HG02870 (cell line): ENCODE results near the gene ADPRHL1.

Experiments
- ATAC-seq: cut with Tn5 transposase; IDR thresholded peaks from one replicate; pipeline ENCODE4 v1.9.1; 2021; ENCODE audit warnings: mild to moderate bottlenecking, moderate library complexity; ENCODE audit not compliant: unreplicated experiment

Gene ADPRHL1

GRCh38 chr13:113452942-113453901, at the start of gene ADPRHL1:
TSS of gene ADPRHL1 (minus strand) at chr13:113453488. CDS start at chr13:113453437, 51 bp downstream.
- no peak for ATAC-seq

DNA sequence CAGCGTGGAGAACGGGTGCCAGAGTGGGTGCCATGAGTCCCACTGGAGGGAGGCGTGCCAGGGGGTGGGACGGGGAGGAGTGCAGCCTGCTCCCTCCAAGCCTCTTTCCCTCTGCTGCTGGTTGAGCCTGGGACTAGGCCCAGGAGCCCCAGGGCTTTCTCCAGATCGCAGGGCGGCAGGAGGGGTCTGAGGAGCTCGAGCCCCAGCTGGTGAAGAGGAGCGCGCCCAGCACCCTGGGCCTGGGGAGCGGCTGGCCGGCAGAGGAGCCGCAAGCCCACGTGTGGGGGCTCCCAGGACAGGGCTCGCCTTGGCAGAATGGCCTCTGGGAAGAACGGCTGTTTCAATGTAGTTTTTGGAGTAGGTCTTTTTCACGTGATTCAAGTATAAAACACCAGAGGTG, 49.4 kb upstream of the ADPRHL1 start:
- ATAC-seq: no peak

- ATAC-seq: no peak
Measured at GRCh38 chr13:113500530-113501265, 47.4 kb upstream of the ADPRHL1 start.

DNA sequence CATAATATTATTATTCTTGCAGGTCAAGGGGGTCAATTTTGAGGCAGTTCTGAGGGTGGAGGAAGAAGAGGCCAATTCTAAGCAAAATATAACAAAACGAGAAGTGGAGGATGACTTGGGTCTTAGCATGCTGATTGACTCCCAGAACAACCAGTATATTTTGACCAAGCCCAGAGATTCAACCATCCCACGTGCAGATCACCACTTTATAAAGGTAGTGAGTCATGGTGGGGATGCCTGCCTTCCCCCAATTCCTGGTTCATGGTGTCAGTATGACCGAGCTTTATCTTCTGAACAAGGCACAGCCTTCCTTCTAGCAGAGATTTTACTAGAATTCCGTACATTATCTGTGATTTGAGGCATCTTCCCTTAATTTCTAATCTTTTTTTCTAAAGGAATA, 46.6 kb upstream of the ADPRHL1 start:
- ATAC-seq: no peak

DNA sequence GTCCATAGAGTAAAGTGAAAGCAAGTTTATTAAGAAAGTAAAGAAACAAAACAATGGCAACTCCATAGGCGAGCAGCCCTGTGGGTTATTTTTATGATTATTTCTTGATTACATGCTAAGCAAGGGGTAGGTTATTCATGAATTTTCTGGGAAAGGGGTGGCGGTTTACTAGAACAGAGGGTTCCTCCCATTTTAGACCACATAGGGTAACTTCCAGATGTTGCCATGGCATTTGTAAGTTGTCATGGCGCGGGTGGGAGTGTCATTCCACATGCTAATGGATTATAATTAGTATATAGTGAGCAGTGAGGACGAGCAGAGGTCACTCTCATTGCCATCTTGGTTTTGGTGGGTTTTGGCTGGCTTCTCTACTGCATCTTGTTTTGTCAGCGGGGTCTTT, 45.6 kb upstream of the ADPRHL1 start:
- ATAC-seq: no peak

DNA sequence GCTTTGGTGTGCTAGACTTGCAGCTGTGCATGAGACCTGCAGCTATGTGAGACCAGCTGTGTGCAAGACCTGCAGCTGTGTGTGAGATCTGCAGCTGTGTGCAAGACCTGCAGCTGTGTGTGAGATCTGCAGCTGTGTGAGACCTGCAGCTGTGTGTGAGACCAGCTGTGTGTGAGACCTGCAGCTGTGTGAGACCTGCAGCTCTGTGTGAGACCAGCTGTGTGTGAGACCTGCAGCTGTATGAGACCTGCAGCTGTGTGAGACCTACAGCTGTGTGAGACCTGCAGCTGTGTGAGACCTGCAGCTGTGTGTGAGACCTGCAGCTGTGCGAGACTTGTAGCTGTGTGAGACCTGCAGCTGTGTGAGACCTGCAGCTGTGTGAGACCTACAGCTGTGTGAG, 43.9 kb upstream of the ADPRHL1 start:
- ATAC-seq: no peak

DNA sequence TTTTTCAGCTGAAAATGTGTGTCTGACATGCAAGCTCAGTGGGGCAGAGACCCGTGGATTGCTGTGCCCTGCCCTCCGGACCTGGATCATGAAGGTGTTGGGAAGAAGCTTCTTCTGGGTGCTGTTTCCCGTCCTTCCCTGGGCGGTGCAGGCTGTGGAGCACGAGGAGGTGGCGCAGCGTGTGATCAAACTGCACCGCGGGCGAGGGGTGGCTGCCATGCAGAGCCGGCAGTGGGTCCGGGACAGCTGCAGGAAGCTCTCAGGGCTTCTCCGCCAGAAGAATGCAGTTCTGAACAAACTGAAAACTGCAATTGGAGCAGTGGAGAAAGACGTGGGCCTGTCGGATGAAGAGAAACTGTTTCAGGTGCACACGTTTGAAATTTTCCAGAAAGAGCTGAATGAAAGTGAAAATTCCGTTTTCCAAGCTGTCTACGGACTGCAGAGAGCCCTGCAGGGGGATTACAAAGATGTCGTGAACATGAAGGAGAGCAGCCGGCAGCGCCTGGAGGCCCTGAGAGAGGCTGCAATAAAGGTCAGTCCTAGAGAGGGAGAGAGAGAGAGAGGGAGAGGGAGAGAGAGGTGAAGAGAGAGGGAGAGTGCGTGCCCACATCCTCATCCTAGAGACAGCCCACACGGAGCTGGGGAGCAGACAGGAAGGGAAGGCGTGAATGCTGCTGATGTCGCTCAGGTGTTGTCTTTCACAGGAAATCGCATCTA, 42.4 kb upstream of the ADPRHL1 start:
- no peak for ATAC-seq

DNA sequence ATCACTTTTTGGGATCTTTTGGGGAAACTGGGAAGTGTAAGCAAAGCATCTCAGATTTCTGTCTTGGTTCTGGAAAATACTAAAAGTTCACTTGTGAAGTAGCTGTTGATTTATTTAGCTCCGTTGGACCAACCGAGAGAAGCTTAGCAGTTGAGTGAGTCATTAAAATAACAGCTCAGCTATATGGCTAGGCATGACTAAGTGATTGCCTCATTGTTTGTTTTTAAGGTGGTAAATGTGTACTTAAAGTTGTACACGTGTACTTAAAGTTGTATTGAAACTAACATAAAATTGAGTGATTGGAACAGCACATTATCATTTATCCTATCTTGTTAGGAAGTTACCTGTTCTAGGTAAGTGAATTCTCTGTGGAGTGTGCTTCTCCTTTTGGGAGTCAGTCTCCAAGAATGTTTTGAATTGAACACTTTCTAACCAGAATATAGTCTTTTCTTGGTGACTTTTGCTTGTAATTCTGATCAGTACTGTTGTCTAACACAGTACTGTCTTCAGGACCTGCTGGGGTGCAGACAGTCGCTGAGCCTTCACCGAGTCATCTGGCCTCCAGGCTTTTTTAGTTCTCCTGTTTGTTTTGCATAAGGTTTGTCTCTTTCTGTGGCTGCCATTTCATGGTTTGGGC, 40.1 kb upstream of the ADPRHL1 start:
- ATAC-seq: peak; percentile 17

- no peak for ATAC-seq
Measured at GRCh38 chr13:113491982-113492381, 38.7 kb upstream of the ADPRHL1 start.

DNA sequence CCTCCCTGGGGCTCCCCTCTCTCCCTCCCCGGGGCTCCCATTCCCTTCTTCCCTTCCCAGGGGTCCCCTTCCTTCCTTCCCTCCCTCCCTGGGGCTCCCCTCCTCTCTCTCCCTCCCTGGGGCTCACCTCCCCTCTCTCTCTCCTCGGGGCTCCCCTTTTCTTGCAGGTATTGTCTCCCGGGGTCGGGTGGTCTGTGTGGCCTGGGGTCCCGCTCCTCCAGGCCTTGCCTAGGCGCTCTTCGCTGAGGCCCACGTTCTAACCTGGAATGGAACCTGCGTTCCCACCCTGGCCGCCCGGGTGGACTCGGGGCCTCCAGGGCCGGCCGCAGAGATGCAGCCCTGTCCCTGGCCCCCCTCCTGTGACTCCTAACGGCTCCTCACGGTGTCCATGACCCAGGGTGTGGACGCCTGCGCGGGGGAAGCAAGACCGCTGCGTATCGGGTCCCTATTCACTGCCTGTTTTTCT, 38.2 kb upstream of the ADPRHL1 start:
- no peak for ATAC-seq

- peak; percentile 67 for ATAC-seq
Measured at GRCh38 chr13:113490496-113491417, 37.5 kb upstream of the ADPRHL1 start, which contains the start of gene DCUN1D2. TSS of gene DCUN1D2 (minus strand) at chr13:113490711. CDS start at chr13:113490669, 42 bp downstream.

- peak; percentile 19 for ATAC-seq
Measured at GRCh38 chr13:113489549-113490495, 36.5 kb upstream of the ADPRHL1 start.

DNA sequence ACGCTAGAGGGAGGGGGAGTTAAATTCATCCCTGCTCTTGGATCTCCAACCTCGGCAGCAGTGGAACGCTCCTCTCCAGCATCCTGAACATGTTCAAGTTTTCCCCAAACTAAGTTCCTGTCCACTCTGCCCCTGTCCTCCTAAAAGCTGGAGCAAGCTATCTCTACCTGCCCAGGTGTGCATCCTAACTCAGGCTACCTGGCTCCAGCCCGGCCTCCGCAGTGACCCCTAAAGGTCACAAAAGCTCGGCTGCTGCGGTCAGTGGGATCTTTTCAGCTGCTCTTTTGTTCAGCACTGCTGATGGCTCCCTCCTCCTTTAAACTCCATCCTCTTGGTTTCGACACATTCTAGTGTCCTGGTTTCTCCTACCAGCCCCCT, 35.9 kb upstream of the ADPRHL1 start:
- no peak for ATAC-seq

- ATAC-seq: no peak
Measured at GRCh38 chr13:113488283-113488682, 35.0 kb upstream of the ADPRHL1 start.

DNA sequence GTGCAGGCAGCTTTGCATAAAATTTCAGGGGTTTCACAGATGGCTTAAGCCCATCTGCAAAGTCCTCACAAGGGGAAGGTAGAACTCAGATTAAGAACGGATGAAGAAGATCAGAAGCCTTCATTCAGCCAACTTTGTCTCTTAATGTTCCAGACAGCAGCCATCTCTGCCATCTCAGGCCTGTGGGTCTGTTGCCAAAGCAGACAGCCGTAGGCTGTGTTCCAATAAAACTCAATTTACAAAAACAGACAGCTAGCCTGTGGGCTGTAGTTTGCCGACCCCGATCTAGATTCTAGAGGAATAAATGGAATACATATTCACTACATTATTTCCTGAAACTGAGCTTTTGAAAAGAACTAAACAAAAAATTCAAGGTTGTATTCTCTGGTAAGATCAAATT, 33.4 kb upstream of the ADPRHL1 start:
- no peak for ATAC-seq

DNA sequence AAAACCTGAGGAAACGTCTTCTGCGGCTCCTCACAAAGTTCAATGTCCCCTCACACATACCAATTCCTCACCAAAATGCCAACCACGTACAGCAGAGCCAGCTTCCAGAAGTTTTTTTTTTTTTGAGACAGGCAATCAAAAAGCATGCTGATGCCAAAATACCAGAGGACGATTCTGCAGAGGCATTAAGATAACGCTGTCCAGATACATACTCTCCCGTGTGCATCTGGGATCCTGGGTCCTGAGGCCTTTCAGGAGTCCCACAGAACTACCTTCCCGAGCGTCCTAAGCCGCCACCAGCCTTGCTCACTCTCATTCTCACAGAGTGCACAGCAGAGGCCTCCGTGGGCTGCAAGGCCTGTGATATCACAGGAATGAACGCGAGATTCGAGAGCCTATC, 32.3 kb upstream of the ADPRHL1 start:
- ATAC-seq: no peak

DNA sequence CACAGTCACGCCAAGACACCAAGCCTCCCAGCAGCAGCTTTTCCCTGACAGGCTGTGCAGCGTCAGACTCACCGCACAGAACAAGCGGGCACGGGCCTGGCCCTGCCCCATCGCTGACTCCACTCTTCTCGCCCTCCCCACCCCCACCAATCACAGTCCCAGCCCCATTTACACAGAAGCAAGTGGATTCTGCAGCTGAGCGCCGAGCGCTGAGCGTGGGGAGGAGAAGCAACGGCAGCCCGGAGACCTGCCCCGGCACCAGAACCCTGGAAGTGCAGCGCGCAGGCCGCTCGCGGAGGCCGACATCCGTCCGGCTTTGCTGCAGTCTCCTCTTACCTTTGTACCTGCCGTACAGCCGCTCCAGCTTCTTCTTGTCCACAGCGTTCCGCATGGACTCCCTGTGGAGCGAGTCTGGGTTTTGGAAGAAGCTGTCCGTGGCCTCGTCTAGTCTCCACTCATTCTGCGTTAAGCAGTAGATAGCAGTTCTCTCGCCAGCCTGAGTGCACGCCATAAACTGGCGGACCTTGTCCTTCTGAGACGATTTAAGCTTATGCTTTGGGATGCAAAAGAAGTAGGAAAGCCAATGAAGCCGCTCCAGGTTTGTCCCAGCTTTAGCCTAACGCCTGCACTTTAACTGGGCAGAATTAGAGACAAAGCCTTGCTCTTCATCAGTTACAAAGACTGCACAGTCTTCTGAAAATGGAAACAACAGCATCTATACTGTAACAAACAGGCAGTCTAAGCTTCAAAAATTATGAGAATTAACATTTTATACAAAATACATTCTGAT, 30.4 kb upstream of the ADPRHL1 start:
- no peak for ATAC-seq

DNA sequence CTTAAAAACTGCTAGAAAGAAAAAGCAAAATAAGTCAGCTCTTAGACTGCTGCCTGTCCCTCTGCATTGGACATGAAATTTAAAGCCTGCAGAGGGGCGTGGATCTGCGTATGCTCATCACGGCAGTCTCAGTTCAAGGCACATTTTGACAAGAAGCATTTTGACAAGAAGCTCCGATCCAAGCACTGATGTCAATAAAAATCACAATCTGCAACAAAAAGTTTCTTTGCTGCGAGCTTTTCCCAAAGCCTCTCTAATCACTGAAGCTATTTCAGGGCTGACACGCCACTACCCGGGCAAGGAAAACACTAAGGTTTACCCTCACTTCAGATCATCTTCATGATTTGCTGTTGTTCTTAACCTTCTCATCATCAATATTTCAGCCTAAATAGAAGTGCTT, 29.8 kb upstream of the ADPRHL1 start:
- ATAC-seq: no peak
